HG02642 (cell line): ENCODE measurements around the gene GGTA1.

ENCODE experiments used
- ATAC-seq: cut with Tn5 transposase; IDR thresholded peaks from one replicate; pipeline ENCODE4 v1.9.1; 2021; ENCODE audit warnings: mild to moderate bottlenecking; ENCODE audit not compliant: unreplicated experiment, poor library complexity

GGTA1 gene

GRCh38 chr9:121424024-121424432 lies 75.6 kb downstream of the GGTA1 start:
- no peak for ATAC-seq

GRCh38 chr9:121411993-121412392 lies 87.7 kb downstream of the GGTA1 start:
- ATAC-seq = no peak

- no peak for ATAC-seq
These were observed 93.7 kb downstream of the GGTA1 start for GRCh38 chr9:121405899-121406298.
